PC-9 (cell line): ENCODE results near the gene LAMC3.

ENCODE experiments used
- EZH2 ChIP-seq: fragments of 200-600 bp; sonication (generic); IDR thresholded peaks from 2 replicates; pipeline ENCODE4 v1.8.0; 2017; ENCODE audit warnings: antibody characterized with exemption, low read depth
- TF ChIP-seq, protein P1 (sequence below): fragments of 200-600 bp; sonication (generic); conservative IDR thresholded peaks from 2 replicates; pipeline ENCODE4 v1.6.1; 2017; ENCODE audit warnings: mixed run types, antibody characterized with exemption, mild to moderate bottlenecking, moderate library complexity

DNA sequence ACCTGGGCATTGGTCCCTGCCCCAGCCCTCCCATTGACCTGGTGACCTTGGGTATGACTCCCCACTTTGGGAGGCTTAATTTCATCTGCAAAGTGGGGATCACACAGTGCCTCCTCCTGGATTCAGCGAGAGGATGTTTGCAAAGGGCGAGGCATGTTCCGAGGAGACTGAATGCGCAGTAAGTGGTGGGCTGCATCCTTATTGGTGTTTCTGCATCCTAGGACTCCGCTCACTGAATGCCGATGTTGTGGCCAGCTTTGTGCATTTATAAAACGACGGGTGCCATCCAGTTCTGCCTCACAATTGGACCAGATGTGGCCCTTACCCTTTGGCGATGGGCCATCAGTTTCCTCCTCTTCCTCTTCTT lies 63.9 kb downstream of the LAMC3 start:
- TF ChIP-seq, protein P1, sequence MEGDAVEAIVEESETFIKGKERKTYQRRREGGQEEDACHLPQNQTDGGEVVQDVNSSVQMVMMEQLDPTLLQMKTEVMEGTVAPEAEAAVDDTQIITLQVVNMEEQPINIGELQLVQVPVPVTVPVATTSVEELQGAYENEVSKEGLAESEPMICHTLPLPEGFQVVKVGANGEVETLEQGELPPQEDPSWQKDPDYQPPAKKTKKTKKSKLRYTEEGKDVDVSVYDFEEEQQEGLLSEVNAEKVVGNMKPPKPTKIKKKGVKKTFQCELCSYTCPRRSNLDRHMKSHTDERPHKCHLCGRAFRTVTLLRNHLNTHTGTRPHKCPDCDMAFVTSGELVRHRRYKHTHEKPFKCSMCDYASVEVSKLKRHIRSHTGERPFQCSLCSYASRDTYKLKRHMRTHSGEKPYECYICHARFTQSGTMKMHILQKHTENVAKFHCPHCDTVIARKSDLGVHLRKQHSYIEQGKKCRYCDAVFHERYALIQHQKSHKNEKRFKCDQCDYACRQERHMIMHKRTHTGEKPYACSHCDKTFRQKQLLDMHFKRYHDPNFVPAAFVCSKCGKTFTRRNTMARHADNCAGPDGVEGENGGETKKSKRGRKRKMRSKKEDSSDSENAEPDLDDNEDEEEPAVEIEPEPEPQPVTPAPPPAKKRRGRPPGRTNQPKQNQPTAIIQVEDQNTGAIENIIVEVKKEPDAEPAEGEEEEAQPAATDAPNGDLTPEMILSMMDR, result no peak
- no peak for TF ChIP-seq EZH2
